Measurements from ENCODE around the gene BZW2.

BZW2 gene

DNA sequence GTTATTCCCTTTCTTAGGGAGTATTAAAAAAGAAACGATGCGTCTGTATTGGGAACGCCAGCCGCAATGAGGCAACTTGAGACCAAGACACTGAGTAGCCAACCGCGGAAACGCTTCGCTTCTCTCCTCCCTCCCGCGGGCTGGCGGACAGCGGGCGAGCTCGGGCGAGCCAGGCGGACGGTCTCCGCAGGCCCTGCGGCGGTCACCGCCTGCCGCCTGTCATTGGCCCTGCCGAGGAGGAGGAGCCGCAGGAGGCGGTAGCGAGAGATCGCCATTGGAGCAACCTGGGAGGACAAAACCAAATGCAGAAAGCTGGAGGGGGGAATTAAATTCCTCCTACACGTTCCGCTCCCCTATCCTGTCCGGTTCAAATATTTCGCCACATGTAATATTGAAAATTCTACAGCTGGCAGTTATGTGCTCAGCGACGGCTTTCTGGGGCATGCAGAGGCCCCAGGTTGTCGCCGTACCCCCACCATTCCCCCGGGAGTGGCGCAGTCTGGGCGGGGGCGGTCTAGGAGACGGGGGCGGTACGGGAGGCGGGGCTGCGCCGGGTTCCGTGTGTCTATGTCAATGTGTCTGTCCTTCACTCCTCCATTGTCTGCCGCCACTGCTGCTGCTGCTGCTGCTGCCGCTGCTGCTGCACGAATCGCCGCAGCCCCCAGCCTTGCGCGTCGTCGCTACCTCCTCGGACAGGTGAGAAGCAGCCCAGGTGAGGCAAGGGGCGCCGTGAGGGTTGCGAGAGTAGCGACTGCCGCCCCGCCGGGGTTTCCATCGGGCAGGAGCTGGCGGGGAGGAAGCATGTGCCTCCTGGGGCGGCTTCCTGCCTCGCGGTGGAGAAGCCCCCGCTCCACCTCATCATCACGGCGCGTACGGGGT is at the start of gene BZW2, which contains the start of gene ANKMY2:
Gene BZW2, plus strand, starts transcription at position 589 of the 879 bp plus-strand sequence. CDS start 19,263 bp downstream, outside the sequence.
Gene ANKMY2, minus strand, starts transcription at position 162 of the 879 bp plus-strand sequence. CDS start 181 bp downstream, outside the sequence.
- CTCF ChIA-PET = interaction anchor here (1.1 to 1.2 kb wide), 2 partner anchors 25 to 81 kb away, joined by 3 to 4 read pairs; no protein-coding TSS in a partner anchor
- DNase-seq = peak; percentile 95
- peak within 1 kb of the TSS; percentile 93 for H3K4me3 Mint-ChIP-seq
- no peaks in the 10 kb centered on the region for H3K9me3 Mint-ChIP-seq
- H3K27ac Mint-ChIP-seq = peak within 1 kb of the TSS; percentile 94
- peaks cover 55% of the 10 kb centered on the region for H3K4me1 Mint-ChIP-seq
- peaks cover 9% of the 10 kb centered on the region for H3K36me3 Mint-ChIP-seq
- no peaks in the 10 kb centered on the region for H3K27me3 Mint-ChIP-seq

- H3K9me3 Mint-ChIP-seq = no peaks in the 10 kb centered on the region
- no peak overlapping the region for H3K4me3 Mint-ChIP-seq
- no peak for DNase-seq
- H3K27ac Mint-ChIP-seq = no peak overlapping the region
- no peaks in the 10 kb centered on the region for H3K4me1 Mint-ChIP-seq
- CTCF ChIA-PET = interaction anchor here (0.6 to 0.8 kb wide), 2 partner anchors 33 to 47 kb away, joined by 3 read pairs; no protein-coding TSS in a partner anchor
- peaks cover 9% of the 10 kb centered on the region for H3K36me3 Mint-ChIP-seq
- no peaks in the 10 kb centered on the region for H3K27me3 Mint-ChIP-seq
Measured at GRCh38 chr7:16598015-16598414, 48.0 kb upstream of the BZW2 start.

- CTCF ChIA-PET = no interaction called here
Measured at GRCh38 chr7:16599860-16600259, 46.1 kb upstream of the BZW2 start.

DNA sequence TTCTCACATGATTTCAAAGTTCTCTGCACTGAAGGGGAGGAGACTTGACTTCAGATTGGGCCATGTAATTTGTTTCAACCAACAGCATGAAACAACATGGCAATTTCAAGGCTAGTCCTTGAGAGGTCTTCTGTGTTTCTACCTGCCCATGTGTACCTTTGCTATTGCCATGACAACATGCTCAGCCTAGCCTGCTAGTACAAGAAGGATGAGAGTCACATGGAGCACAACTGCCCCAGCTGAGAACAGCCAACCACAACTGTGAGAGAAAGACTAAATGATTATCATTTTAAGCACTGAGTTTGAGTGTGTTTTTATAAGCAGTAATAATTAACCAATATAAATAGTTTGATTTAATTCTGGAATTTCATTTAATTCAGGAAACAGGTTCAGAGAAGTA is 42.3 kb upstream of the BZW2 start:
- Mint-ChIP-seq H3K9me3 (no peaks in the 10 kb centered on the region), H3K4me3 (no peak overlapping the region), H3K27ac (no peak overlapping the region), H3K4me1 (no peaks in the 10 kb centered on the region), H3K27me3 (no peaks in the 10 kb centered on the region), H3K36me3 (peaks cover 12% of the 10 kb centered on the region)
- CTCF ChIA-PET = no interaction called here
- no peak for DNase-seq

More at GRCh38 chr7:16599860-16600259, 46.1 kb upstream of the BZW2 start:
- no peak for DNase-seq
- no peak overlapping the region for H3K27ac Mint-ChIP-seq
- H3K9me3 Mint-ChIP-seq = no peaks in the 10 kb centered on the region
- H3K27me3 Mint-ChIP-seq = no peaks in the 10 kb centered on the region
- H3K4me3 Mint-ChIP-seq = no peak overlapping the region
- peaks cover 12% of the 10 kb centered on the region for H3K36me3 Mint-ChIP-seq
- no peaks in the 10 kb centered on the region for H3K4me1 Mint-ChIP-seq

DNA sequence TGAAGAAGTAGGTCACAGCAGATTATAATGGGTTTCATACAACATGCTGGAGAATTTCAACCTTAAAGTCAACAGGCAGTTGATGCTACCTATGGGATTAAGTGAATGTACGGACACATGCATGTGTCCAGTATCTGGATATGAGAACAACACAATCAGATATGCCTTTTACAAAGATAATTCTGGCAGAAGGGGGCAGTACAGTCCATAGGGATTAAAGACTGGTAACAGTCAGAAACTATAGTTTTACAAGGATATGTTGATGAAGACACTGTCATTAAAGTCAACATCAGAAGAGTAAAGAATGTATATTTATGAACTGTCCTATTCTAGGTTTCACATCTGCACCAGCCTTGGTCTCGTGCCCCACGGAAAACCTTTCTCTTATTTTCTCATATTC is 41.9 kb upstream of the BZW2 start:
- H3K4me3 Mint-ChIP-seq = no peak overlapping the region
- no peak for DNase-seq
- H3K9me3 Mint-ChIP-seq = no peaks in the 10 kb centered on the region
- H3K36me3 Mint-ChIP-seq = peaks cover 12% of the 10 kb centered on the region
- CTCF ChIA-PET = no interaction called here
- H3K27me3 Mint-ChIP-seq = no peaks in the 10 kb centered on the region
- H3K27ac Mint-ChIP-seq = no peak overlapping the region
- no peaks in the 10 kb centered on the region for H3K4me1 Mint-ChIP-seq

DNA sequence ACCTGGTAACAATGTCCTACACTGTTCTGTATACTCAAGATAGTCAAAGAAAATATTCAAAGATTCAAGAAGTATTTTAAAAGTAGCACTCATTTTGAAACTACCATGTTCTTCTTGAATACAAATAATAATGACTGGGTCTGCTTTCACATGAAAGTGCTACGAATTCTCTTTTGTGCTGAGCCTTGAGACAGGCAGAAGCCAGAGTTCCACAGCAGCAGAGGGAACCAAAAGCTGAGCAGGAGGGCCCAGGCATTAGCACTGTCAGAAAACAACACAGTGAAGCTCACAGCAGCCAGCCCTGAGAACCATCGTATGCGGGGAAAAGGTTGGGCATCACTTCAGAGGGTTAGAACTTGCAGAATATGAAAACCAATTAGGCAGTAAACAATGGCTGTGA is 39.3 kb upstream of the BZW2 start:
- no peaks in the 10 kb centered on the region for H3K9me3 Mint-ChIP-seq
- CTCF ChIA-PET = no interaction called here
- H3K27ac Mint-ChIP-seq = no peak overlapping the region
- no peaks in the 10 kb centered on the region for H3K4me1 Mint-ChIP-seq
- peaks cover 8% of the 10 kb centered on the region for H3K36me3 Mint-ChIP-seq
- H3K4me3 Mint-ChIP-seq = no peak overlapping the region
- no peaks in the 10 kb centered on the region for H3K27me3 Mint-ChIP-seq
- no peak for DNase-seq

- CTCF ChIA-PET = no interaction called here
Measured at GRCh38 chr7:16609842-16610450, 36.0 kb upstream of the BZW2 start.

GRCh38 chr7:16611711-16612110 is 34.3 kb upstream of the BZW2 start:
- DNase-seq = no peak
- H3K4me1 Mint-ChIP-seq = no peaks in the 10 kb centered on the region
- H3K27ac Mint-ChIP-seq = no peak overlapping the region
- H3K9me3 Mint-ChIP-seq = no peaks in the 10 kb centered on the region
- CTCF ChIA-PET = no interaction called here
- H3K27me3 Mint-ChIP-seq = no peaks in the 10 kb centered on the region
- H3K36me3 Mint-ChIP-seq = peaks cover 5% of the 10 kb centered on the region
- no peak overlapping the region for H3K4me3 Mint-ChIP-seq

More at GRCh38 chr7:16609842-16610450, 36.0 kb upstream of the BZW2 start:
- Mint-ChIP-seq H3K27ac (no peak overlapping the region), H3K36me3 (peaks cover 5% of the 10 kb centered on the region), H3K4me1 (no peaks in the 10 kb centered on the region), H3K9me3 (no peaks in the 10 kb centered on the region), H3K4me3 (no peak overlapping the region), H3K27me3 (no peaks in the 10 kb centered on the region)
- no peak for DNase-seq

DNA sequence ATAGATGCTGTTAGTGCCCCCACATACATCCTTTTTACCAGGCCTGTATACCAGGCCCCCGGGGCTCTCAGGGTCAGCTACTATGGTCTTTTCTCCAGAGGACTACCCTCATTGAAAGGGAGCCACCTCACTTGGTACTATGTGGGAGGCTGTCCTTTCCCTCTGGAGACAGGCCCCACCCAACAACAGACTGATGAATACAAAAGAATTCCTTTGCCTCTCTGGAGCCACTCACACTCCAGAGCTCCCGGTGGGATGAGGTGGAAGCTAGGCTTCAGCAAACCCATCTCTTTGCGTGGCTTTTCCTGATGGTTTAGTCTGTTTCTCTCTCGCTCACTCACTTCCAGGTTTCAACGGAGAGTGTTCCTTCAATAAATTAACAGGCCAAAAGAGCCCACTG is 30.8 kb upstream of the BZW2 start:
- CTCF ChIA-PET = no interaction called here
- no peak for DNase-seq
- H3K4me1 Mint-ChIP-seq = no peaks in the 10 kb centered on the region
- H3K27ac Mint-ChIP-seq = no peak overlapping the region
- no peaks in the 10 kb centered on the region for H3K9me3 Mint-ChIP-seq
- H3K27me3 Mint-ChIP-seq = no peaks in the 10 kb centered on the region
- H3K36me3 Mint-ChIP-seq = peaks cover 15% of the 10 kb centered on the region
- H3K4me3 Mint-ChIP-seq = no peak overlapping the region

DNA sequence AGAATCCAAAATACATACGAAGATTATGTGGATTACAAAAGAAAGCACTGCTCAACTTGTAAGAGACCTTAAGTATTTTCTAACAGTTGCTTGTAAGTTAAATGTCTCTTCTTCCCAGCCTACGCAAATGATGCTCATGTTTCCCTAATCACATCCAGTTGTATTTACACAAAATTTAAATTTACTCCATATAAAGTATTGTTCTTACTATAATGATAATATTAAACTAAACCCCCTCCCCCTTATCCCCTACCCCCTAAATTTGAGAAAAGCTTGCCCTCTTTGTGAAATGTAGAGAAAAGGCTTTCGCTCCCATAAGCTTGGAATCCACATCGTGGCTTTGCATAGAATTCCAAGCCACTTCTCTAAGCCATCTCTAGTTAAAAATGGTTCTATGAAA is 29.9 kb upstream of the BZW2 start:
- no peak overlapping the region for H3K27ac Mint-ChIP-seq
- CTCF ChIA-PET = no interaction called here
- H3K27me3 Mint-ChIP-seq = no peaks in the 10 kb centered on the region
- DNase-seq = no peak
- no peaks in the 10 kb centered on the region for H3K4me1 Mint-ChIP-seq
- no peak overlapping the region for H3K4me3 Mint-ChIP-seq
- H3K9me3 Mint-ChIP-seq = no peaks in the 10 kb centered on the region
- peaks cover 15% of the 10 kb centered on the region for H3K36me3 Mint-ChIP-seq

DNA sequence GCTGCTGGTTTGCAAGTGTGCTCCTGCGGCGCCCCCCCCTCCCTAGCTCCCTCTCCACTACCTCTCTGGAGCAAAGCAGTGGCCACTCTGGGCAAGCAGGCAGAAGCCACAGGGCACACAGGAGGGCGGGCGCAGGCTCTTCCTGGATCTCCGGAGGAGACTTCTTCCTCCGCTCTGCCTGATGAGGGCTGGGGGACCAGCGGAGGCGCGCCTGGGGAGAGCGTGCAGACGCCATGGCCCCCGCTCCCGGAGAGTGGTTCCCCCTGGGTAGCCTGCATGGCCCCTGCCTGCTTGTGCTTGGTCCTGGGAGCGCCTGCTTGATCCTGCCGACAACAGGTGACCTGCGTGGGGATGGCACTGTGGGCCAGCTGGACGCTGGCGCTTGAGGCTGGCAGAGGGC is 29.4 kb upstream of the BZW2 start:
- Mint-ChIP-seq H3K36me3 (peaks cover 15% of the 10 kb centered on the region), H3K4me1 (no peaks in the 10 kb centered on the region), H3K4me3 (no peak overlapping the region), H3K9me3 (no peaks in the 10 kb centered on the region), H3K27me3 (no peaks in the 10 kb centered on the region), H3K27ac (no peak overlapping the region)
- no peak for DNase-seq
- CTCF ChIA-PET = no interaction called here

GRCh38 chr7:16619979-16620408 is 26.0 kb upstream of the BZW2 start:
- CTCF ChIA-PET = interaction anchor here (1.0 kb wide), 1 partner anchor 17 kb away, joined by 3 read pairs; no protein-coding TSS in a partner anchor
- Mint-ChIP-seq H3K4me3 (no peak overlapping the region), H3K9me3 (no peaks in the 10 kb centered on the region), H3K27ac (no peak overlapping the region), H3K4me1 (no peaks in the 10 kb centered on the region), H3K27me3 (no peaks in the 10 kb centered on the region), H3K36me3 (peaks cover 19% of the 10 kb centered on the region)
- no peak for DNase-seq

GRCh38 chr7:16626388-16626787 is 19.6 kb upstream of the BZW2 start:
- Mint-ChIP-seq H3K36me3 (peaks cover 7% of the 10 kb centered on the region), H3K4me3 (no peak overlapping the region), H3K9me3 (no peaks in the 10 kb centered on the region), H3K27ac (no peak overlapping the region), H3K27me3 (no peaks in the 10 kb centered on the region), H3K4me1 (no peaks in the 10 kb centered on the region)
- CTCF ChIA-PET = no interaction called here
- no peak for DNase-seq

GRCh38 chr7:16627236-16627635 is 18.7 kb upstream of the BZW2 start:
- H3K4me1 Mint-ChIP-seq = no peaks in the 10 kb centered on the region
- no peaks in the 10 kb centered on the region for H3K9me3 Mint-ChIP-seq
- H3K36me3 Mint-ChIP-seq = peaks cover 6% of the 10 kb centered on the region
- no peak for DNase-seq
- CTCF ChIA-PET = no interaction called here
- H3K27ac Mint-ChIP-seq = no peak overlapping the region
- H3K4me3 Mint-ChIP-seq = no peak overlapping the region
- no peaks in the 10 kb centered on the region for H3K27me3 Mint-ChIP-seq

GRCh38 chr7:16630654-16631053 is 15.3 kb upstream of the BZW2 start:
- Mint-ChIP-seq H3K9me3 (no peaks in the 10 kb centered on the region), H3K27me3 (no peaks in the 10 kb centered on the region), H3K27ac (no peak overlapping the region), H3K36me3 (peaks cover 2% of the 10 kb centered on the region), H3K4me3 (no peak overlapping the region), H3K4me1 (no peaks in the 10 kb centered on the region)
- DNase-seq = no peak
- CTCF ChIA-PET = no interaction called here
